Testis (tissue), 2 donors: ENCODE measurements around the gene ENTREP1.

Experiments used
- CTCF ChIP-seq, 3 experiments: fragments of 450-650 bp in 2 of 3; fragments of 200-600 bp in 1 of 3; sonication (generic) in 1 of 3; IDR thresholded peaks; one replicate each; pipeline ENCODE4 v1.5.1; 2016 to 2019; ENCODE audit warnings: antibody characterized with exemption in 3 of 3, mild to moderate bottlenecking in 2 of 3, moderate library complexity in 1 of 3
- POLR2A ChIP-seq: fragments of 450-650 bp; IDR thresholded peaks from one replicate; pipeline ENCODE4 v1.6.1; 2017; ENCODE audit warnings: antibody characterized with exemption, mild to moderate bottlenecking, moderate library complexity

DNA sequence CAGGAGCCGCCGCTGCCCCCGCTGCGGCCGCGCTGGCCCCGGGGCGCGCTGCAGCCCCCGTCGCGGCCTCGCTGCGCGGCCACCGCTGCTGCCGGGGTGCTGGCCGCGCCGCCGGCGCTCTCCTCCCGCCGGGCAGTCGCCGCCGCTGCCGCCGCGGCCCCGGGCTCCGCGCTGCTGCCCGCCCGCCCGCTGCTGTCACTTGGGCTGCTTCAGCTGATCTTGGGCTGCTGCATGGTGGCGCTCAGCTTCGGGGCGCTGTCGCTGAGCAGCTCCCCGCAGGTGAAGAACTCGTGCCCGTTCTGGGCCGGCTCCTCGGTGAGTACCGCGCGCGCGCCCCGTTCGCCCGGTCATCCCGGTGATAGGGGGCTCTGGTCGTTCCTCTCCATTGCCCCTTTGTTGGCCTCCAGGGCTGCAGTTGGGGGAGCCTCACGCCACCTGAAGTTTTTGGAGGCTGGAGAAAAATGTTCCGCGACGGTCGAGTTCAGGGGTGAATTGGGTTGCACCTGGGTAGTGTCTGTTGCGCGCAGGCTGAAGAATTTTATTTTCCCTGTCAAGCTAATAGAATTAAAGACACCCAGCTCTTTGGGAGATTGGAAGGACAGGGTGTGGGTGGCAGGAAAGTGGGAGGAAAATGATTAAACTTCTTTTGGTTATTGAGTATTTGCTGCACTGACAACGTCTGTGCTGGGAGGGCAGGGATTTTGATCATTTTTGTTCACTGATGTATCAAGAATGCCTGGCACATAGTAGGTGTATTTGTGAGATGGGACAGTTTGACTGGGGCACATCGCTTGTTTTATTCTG is 596 bp downstream of the ENTREP1 start:
- no peak for TF ChIP-seq CTCF (IDR thresholded peaks at IDR 0.05)
- no peak for TF ChIP-seq POLR2A
